GM12864 (cell line): ENCODE data around the gene INPP1.
"Not testable (repeated sequence)": the region's sequence is repeated elsewhere in the genome, so short reads cannot be mapped to it uniquely, and the experiment has no call there.

Source experiments
- DNase-seq: peaks from one replicate; pipeline ENCODE4 v3.0.0-alpha.2; 2011; ENCODE audit warnings: low read depth
- H3K4me3 ChIP-seq: 2 replicates; pipeline ENCODE4 v1.5.1; 2011; ENCODE audit warnings: mild to moderate bottlenecking, low read depth, low read length, control low read depth
- TF ChIP-seq, protein P1 (sequence below): IDR thresholded peaks from 2 replicates; pipeline ENCODE4 v1.5.1; 2011; ENCODE audit warnings: low read depth, mild to moderate bottlenecking, moderate library complexity, low read length, control low read depth, inconsistent platforms; ENCODE audit errors: missing control alignments

INPP1 gene

DNA sequence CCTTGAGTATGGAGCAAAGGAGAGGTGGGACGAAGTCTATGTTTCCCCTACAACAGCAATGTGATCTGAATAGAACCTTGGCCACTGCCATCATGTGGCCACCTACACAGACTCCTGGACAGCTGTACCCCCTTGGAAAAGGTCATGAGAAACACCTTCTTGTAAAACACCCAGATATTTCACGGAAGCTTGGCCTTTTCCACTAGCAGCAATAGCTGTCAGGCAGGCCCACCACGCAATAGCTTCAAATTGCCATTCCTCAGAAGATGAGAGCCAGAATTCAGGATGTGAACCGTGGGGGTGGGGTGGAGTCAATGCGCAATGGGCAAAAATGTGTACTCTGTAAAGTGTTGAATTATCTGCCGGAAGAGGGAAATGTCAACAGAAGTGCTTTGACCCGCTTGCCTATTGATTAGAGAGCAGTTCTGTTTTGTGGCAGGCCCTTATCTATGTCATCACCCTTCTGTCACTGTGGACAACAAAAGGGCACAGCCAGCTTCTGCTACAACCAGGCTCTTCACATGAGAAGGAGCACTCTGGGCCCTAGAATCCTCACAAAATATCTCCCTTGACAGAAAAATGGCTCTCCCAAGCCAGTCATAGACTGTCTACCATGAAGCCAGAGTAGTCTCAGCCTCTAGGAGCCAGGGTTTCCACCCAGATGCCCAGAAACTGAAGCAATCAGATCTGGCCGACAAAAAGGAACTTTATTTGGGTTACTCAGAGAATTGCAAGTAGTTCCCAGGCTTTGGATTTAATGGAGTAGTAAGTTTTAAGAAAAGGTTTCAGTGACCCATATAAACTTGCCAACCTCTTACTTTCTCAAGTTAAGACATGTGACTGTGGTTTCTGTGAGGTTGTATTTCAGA is 9.5 kb downstream of the INPP1 start:
- no peak for DNase-seq
- TF ChIP-seq, protein P1, sequence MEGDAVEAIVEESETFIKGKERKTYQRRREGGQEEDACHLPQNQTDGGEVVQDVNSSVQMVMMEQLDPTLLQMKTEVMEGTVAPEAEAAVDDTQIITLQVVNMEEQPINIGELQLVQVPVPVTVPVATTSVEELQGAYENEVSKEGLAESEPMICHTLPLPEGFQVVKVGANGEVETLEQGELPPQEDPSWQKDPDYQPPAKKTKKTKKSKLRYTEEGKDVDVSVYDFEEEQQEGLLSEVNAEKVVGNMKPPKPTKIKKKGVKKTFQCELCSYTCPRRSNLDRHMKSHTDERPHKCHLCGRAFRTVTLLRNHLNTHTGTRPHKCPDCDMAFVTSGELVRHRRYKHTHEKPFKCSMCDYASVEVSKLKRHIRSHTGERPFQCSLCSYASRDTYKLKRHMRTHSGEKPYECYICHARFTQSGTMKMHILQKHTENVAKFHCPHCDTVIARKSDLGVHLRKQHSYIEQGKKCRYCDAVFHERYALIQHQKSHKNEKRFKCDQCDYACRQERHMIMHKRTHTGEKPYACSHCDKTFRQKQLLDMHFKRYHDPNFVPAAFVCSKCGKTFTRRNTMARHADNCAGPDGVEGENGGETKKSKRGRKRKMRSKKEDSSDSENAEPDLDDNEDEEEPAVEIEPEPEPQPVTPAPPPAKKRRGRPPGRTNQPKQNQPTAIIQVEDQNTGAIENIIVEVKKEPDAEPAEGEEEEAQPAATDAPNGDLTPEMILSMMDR, result no peak
- H3K4me3 ChIP-seq, result no peak overlapping the region

DNA sequence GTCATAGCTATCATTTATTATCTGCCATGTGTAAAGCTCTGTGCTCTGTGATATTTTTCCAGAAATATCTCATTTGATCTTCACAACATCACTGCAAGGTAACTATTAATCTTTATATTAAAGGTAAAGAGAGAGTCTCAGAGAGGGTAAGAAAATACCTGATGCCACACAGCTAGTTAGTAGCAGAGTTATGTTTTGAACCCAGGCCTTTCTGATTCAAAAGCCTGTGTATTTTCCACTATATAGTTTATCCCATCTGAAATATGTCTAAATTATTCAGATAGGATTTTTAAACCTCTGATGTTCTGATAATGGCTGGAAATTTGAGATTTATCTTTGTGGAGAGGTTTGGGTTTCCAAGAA is 10.1 kb downstream of the INPP1 start:
- DNase-seq, result no peak
- H3K4me3 ChIP-seq, result no peak overlapping the region
- TF ChIP-seq, protein P1, result no peak

DNA sequence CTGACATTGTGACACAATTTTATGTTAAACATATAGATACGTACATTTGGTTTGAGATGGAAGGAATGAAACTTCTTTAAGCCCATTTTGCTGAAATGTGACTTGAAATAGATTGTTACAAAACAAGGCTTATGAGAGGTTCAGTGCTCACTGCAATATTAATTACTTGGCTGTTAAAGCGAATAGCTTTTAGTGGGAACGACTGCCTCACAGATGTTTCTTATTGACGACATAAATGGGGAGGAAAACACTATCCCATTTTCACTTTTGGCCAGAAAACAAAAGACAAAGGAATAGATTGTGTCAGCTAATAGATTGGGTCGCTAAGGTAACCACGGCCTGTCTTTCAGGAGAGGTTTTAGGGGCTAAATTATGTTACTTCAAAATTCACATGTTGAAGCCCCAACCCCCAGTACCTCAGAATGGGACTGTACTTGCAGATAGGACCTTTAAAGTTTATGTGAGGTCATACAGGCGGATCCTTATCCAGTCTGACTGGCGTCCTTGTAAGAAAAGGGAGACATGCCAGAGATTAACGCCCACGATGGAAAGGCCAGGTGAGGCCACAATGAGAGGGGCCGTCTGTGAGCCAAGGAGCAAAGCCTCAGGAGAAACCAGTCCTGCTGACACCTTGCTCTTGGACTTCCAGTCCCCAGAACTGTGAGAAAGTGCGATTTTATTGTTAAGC is 10.8 kb downstream of the INPP1 start:
- TF ChIP-seq, protein P1, result no peak

DNA sequence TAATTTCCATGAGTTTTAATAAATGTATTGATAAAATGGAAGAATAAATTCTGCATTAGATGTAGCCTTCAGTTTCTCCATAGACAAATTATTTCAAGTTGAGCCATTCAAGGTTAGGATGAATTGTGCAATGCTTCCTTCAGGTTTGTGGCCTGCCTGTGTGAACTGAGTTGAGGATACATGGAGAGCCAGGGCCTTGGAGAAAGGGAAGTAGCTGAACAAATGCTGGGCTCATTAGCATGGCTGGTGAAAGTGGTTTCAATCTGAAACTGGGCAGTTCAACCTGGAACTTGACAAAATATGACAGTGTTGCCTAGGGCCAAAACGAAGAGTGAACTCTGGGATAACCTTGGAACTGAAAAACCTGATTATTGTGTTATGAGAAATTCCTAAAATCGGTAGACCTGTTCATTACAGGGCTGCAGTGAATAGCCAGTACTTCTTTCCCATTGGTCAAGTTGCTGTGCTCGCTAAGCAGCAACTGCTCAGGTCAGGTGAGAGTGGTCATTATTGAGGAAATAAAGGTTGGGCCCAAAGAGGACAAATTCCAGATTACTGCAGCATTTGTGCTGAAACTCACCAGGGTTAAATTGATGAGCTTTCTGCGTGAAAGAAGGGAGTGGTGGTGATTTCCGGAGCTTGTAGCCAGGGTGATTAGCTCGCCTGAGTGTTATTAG is 12.7 kb downstream of the INPP1 start:
- no peak overlapping the region for H3K4me3 ChIP-seq
- TF ChIP-seq, protein P1, result no peak
- DNase-seq, result no peak

More for the DNA sequence above, 10.8 kb downstream of the INPP1 start:
- no peak for DNase-seq
- no peak overlapping the region for H3K4me3 ChIP-seq

DNA sequence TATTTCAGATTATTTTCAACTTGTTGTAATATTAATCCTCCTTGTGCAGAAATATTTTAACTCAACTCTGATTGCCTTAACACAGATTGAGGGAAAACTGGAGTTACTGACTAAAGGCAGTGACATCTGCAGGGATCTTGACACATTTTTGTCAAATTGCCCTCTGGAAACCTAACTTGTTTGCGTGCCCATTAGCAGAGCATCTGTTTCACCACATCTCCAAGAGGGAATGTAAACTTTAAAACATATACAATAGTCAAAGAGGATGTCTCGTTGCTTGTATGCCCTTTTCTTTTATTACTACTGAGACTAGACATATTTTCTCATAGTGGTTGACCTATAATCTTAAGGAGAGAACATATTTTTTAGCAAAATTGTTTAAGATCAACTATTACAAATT is 14.2 kb downstream of the INPP1 start:
- TF ChIP-seq, protein P1, result no peak
- H3K4me3 ChIP-seq, result no peak overlapping the region
- DNase-seq, result no peak

DNA sequence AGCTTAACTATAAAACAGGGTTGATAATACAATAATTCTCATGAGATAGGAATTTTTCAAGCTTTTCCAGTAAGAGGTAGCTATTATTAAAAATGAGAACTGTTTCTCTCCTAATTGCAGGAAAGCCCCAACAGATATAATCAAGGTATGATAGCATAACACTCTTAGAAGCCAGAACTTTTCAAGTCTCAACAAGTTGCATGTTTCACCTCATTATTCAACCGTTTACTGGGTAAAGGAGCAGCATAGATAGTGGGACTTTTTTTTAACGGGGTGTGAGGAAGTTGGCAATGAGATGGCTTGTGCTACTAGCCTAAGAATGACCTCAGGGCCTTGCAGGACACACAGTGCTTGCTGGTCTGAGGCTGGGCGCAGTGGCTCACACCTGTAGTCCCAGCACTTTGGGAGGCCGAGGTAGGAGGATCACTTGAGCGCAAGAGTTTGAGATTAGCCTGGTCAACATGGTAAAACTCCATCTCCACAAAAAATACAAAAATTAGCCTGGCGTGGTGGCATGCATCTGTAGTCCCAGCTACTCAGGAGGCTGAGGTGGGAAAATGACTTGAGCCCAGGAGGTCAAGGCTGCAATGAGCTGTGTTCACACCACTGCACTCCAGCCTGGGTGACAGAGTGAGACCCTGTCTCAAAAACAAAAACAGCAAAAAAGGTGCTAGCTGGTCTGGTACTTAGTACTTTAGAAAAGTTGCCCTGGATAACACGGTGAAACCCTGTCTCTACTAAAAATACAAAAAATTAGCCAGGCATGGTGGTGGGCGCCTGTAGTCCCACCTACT is 15.5 kb downstream of the INPP1 start:
- DNase-seq, result not testable (repeated sequence)

DNA sequence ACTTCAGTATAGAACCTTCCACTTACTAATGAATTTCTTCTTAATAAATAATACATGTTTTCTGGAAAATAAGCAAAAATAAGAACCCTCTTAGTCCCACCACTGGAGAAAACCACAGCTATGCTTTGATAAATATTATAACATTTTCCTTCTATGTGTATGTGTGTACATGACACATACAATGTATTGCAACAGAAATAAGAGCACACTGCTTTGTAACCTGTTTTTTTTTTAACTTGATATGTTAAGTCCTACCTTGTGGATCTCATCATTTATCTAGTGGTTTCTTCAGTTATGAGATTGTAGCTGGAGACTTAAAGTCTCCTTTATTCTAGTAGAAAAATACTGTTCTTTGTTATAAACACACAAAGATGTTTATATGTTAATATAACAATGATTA is 17.2 kb downstream of the INPP1 start:
- H3K4me3 ChIP-seq, result no peak overlapping the region
- TF ChIP-seq, protein P1, result no peak
- no peak for DNase-seq

More for the DNA sequence above, 15.5 kb downstream of the INPP1 start:
- H3K4me3 ChIP-seq, result not testable (repeated sequence)
